Measurements from ENCODE around the gene POSTN.

The POSTN gene, protein sequence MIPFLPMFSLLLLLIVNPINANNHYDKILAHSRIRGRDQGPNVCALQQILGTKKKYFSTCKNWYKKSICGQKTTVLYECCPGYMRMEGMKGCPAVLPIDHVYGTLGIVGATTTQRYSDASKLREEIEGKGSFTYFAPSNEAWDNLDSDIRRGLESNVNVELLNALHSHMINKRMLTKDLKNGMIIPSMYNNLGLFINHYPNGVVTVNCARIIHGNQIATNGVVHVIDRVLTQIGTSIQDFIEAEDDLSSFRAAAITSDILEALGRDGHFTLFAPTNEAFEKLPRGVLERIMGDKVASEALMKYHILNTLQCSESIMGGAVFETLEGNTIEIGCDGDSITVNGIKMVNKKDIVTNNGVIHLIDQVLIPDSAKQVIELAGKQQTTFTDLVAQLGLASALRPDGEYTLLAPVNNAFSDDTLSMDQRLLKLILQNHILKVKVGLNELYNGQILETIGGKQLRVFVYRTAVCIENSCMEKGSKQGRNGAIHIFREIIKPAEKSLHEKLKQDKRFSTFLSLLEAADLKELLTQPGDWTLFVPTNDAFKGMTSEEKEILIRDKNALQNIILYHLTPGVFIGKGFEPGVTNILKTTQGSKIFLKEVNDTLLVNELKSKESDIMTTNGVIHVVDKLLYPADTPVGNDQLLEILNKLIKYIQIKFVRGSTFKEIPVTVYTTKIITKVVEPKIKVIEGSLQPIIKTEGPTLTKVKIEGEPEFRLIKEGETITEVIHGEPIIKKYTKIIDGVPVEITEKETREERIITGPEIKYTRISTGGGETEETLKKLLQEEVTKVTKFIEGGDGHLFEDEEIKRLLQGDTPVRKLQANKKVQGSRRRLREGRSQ

DNA sequence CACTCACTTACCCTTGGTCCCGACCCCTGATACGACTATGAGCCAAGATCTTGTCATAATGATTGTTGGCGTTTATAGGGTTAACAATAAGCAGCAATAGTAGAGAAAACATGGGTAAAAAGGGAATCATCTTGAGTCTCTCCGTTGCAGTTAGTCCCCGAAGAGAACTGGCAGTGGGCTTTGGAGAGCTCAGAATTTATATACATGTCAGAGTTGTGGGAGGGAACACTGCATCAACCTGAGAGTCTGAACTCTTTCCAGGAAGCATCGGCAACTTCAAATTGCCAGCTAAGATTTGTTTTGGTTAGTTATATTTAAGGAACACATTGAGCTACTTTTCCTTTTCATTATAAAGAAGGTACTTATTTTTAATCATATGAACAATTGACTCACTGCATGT, at the start of gene POSTN:
Gene POSTN (minus strand): TSS at position 172 of the 400 bp plus-strand sequence. CDS start 42 bp downstream, at position 130.
- Histone ChIP-seq H3K27me3 (ENCODE audit: insufficient read depth, low read length, poor library complexity, severe bottlenecking) (no peaks in the 10 kb centered on the region), H3F3A (ENCODE audit: low read depth) (no peaks in the 10 kb centered on the region), H3K4me1 (ENCODE audit: insufficient read depth, low read length, poor library complexity, severe bottlenecking) (no peaks in the 10 kb centered on the region), H3K9me3 (ENCODE audit: insufficient read depth, low read depth, low read length) (no peaks in the 10 kb centered on the region), H4K20me1 (ENCODE audit: insufficient read depth, low read length, poor library complexity, severe bottlenecking) (no peaks in the 10 kb centered on the region), H3K36me3 (ENCODE audit: insufficient read depth, low read length) (no peaks in the 10 kb centered on the region), H3K4me2 (ENCODE audit: low read depth, low read length, poor library complexity, severe bottlenecking) (no peak within 1 kb of the TSS), H2AFZ (ENCODE audit: low read length) (no peak within 1 kb of the TSS), H3K9ac (ENCODE audit: low read depth, low read length, poor library complexity, severe bottlenecking) (no peak within 1 kb of the TSS), H3K4me3 (ENCODE audit: low read length, poor library complexity, severe bottlenecking) (no peak within 1 kb of the TSS), H3K9me2 (replicated peaks; ENCODE audit: low read depth, low read length) (no peaks in the 10 kb centered on the region), H3K79me2 (ENCODE audit: insufficient read depth, low read length) (no peaks in the 10 kb centered on the region)
- no peak for TF ChIP-seq EZH2phosphoT487 (IDR thresholded peaks at IDR 0.05; ENCODE audit: borderline replicate concordance)
- TF ChIP-seq, protein P1, sequence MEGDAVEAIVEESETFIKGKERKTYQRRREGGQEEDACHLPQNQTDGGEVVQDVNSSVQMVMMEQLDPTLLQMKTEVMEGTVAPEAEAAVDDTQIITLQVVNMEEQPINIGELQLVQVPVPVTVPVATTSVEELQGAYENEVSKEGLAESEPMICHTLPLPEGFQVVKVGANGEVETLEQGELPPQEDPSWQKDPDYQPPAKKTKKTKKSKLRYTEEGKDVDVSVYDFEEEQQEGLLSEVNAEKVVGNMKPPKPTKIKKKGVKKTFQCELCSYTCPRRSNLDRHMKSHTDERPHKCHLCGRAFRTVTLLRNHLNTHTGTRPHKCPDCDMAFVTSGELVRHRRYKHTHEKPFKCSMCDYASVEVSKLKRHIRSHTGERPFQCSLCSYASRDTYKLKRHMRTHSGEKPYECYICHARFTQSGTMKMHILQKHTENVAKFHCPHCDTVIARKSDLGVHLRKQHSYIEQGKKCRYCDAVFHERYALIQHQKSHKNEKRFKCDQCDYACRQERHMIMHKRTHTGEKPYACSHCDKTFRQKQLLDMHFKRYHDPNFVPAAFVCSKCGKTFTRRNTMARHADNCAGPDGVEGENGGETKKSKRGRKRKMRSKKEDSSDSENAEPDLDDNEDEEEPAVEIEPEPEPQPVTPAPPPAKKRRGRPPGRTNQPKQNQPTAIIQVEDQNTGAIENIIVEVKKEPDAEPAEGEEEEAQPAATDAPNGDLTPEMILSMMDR (conservative IDR thresholded peaks at IDR 0.05; ENCODE audit: low read length), result no peak

DNA sequence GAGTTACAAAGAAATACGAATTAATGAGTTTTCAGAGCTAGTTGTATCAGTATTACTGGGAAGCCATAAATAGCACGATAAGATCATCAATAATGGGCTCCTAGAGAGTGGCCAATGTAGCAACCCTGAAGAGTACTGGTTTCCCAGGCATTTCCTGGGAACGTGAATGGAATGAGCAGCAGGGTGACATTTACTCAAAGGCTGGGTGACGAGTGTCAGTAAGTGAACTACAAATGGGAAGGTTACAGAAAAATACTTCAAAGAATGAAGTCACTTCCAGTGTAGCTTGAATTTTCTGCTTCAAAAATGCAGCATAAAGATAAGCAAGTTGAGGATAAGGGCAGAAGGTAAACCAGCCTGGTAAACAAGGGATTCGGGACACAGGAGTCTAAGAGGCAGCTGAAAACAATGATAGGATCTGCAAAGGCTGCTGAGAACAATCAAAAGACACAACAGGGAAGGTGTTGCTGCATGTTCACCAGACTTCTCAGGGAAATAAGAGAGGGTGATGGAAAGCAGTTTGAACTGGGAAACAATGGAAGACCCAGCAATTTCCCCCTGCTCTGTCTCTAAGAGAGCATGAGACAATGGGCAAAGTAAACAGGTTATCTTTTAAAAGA, 48.6 kb upstream of the POSTN start:
- H3K4me2 ChIP-seq (ENCODE audit: low read depth, low read length, poor library complexity, severe bottlenecking), result no peak overlapping the region
- H2AFZ ChIP-seq (ENCODE audit: low read length), result no peak overlapping the region
- H3K79me2 ChIP-seq (ENCODE audit: insufficient read depth, low read length), result no peaks in the 10 kb centered on the region

DNA sequence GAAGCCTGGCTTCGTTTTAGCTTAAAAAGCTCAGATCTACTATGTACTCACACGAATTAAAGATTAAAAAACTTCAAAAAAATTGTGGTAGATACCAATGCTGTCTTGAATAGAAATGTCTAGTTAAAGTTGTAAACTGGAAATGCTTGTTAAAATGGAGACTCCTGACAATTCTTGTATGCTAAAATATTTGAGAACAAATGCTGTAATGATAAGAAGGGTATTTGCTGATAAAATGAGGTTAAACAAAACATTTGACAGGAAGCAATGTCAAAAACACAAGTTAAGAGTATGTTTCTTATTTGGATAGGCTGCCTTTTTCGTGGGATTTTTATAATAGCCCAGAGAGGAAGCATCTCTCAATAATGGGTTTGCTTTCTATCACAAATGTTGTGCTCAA, 48.0 kb upstream of the POSTN start:
- Histone ChIP-seq H3K9ac (ENCODE audit: low read depth, low read length, poor library complexity, severe bottlenecking) (no peak overlapping the region), H3K9me3 (ENCODE audit: insufficient read depth, low read depth, low read length) (no peaks in the 10 kb centered on the region), H3F3A (ENCODE audit: low read depth) (no peaks in the 10 kb centered on the region), H2AFZ (ENCODE audit: low read length) (no peak overlapping the region), H4K20me1 (ENCODE audit: insufficient read depth, low read length, poor library complexity, severe bottlenecking) (no peaks in the 10 kb centered on the region), H3K9me2 (replicated peaks; ENCODE audit: low read depth, low read length) (no peaks in the 10 kb centered on the region), H3K4me2 (ENCODE audit: low read depth, low read length, poor library complexity, severe bottlenecking) (no peak overlapping the region), H3K79me2 (ENCODE audit: insufficient read depth, low read length) (no peaks in the 10 kb centered on the region), H3K36me3 (ENCODE audit: insufficient read depth, low read length) (no peaks in the 10 kb centered on the region), H3K4me3 (ENCODE audit: low read length, poor library complexity, severe bottlenecking) (no peak overlapping the region), H3K27me3 (ENCODE audit: insufficient read depth, low read length, poor library complexity, severe bottlenecking) (no peaks in the 10 kb centered on the region), H3K4me1 (ENCODE audit: insufficient read depth, low read length, poor library complexity, severe bottlenecking) (no peaks in the 10 kb centered on the region)
- no peak for TF ChIP-seq EZH2phosphoT487 (IDR thresholded peaks at IDR 0.05; ENCODE audit: borderline replicate concordance)
- TF ChIP-seq, protein P1 (conservative IDR thresholded peaks at IDR 0.05; ENCODE audit: low read length), result no peak

More for the DNA sequence above, 48.6 kb upstream of the POSTN start:
- Histone ChIP-seq H4K20me1 (ENCODE audit: insufficient read depth, low read length, poor library complexity, severe bottlenecking) (no peaks in the 10 kb centered on the region), H3K4me3 (ENCODE audit: low read length, poor library complexity, severe bottlenecking) (no peak overlapping the region), H3K9me2 (replicated peaks; ENCODE audit: low read depth, low read length) (no peaks in the 10 kb centered on the region), H3K9ac (ENCODE audit: low read depth, low read length, poor library complexity, severe bottlenecking) (no peak overlapping the region), H3F3A (ENCODE audit: low read depth) (no peaks in the 10 kb centered on the region), H3K27me3 (ENCODE audit: insufficient read depth, low read length, poor library complexity, severe bottlenecking) (no peaks in the 10 kb centered on the region), H3K4me1 (ENCODE audit: insufficient read depth, low read length, poor library complexity, severe bottlenecking) (no peaks in the 10 kb centered on the region), H3K9me3 (ENCODE audit: insufficient read depth, low read depth, low read length) (no peaks in the 10 kb centered on the region), H3K36me3 (ENCODE audit: insufficient read depth, low read length) (no peaks in the 10 kb centered on the region)
- no peak for TF ChIP-seq EZH2phosphoT487 (IDR thresholded peaks at IDR 0.05; ENCODE audit: borderline replicate concordance)
- TF ChIP-seq, protein P1 (conservative IDR thresholded peaks at IDR 0.05; ENCODE audit: low read length), result no peak
